C1 segment of cervical spinal cord (tissue), 14 donors: ENCODE results near the gene CASP12.
"Not testable (repeated sequence)": the region's sequence is repeated elsewhere in the genome, so short reads cannot be mapped to it uniquely, and the experiment has no call there.

Experiments
- DNase-seq, 14 donors: peaks; one replicate each; lab custom pipeline; 2025; lab: John Stamatoyannopoulos, UW

Gene CASP12

GRCh38 chr11:104897891-104898684 lies at the start of gene CASP12:
Gene CASP12 (minus strand): TSS chr11:104898460.
- peak in 1 of 14 donors; percentile 80 for DNase-seq

GRCh38 chr11:104946907-104947306 lies 48.6 kb upstream of the CASP12 start:
- DNase-seq = no peak

DNA sequence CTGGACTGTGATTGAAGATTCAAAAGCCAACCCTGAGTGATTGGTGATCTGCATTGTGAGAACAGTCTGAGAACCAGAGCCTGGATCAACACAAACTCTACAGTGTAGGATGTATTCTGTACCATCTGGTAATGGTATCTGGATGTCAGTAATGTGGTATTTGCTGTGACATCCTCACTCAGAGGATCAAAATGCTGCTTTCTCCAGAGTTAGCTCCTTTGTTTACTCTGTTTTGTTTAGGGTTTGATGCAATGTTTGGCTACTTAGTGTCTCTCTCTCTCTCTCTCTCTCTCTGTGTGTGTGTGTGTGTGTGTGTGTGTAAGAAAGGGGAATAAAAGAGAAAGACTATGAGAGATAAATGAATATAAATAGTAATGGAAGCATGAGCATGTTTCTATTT lies 45.8 kb upstream of the CASP12 start:
- no peak for DNase-seq

DNA sequence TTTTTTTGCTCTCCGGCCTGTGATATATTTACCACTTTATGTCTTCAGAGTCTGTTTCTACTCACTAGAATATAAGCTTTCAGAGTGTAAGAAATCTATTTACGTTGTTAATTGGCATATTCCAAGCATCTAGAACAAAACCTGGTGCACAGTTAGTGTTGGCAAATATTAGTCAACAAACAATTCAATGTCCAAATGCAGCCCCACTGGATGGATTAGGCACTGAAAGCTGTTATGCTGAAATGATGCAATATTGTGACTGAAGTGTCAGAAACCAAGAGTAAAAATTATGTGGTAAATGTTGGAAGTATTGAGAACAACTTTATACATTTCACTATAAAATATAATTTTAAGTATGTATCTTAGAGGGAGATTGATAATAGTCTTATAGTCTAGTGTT lies 45.3 kb upstream of the CASP12 start:
- no peak for DNase-seq

GRCh38 chr11:104934594-104934993 lies 36.3 kb upstream of the CASP12 start:
- DNase-seq = no peak

DNA sequence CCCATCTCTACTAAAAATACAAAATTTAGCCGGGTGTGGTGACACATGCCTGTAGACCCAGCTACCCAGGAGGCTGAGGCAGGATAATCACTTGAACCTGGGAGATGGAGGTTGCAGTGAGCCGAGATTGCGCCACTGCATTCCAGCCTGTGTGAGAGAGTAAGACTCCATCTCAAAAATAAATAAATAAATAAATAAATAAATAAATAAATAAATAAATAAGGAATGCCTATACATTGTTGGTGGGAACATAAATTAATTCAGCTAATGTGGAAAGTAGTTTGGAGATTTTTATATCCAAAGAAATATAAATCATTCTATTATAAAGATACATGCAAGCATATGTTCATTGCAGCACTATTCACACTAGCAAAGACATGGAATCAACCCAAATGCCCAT lies 35.8 kb upstream of the CASP12 start:
- DNase-seq = not testable (repeated sequence)

- no peak for DNase-seq
These were observed 30.6 kb upstream of the CASP12 start for GRCh38 chr11:104928811-104929210.

- no peak for DNase-seq
These were observed 28.7 kb upstream of the CASP12 start for GRCh38 chr11:104926771-104927611.

DNA sequence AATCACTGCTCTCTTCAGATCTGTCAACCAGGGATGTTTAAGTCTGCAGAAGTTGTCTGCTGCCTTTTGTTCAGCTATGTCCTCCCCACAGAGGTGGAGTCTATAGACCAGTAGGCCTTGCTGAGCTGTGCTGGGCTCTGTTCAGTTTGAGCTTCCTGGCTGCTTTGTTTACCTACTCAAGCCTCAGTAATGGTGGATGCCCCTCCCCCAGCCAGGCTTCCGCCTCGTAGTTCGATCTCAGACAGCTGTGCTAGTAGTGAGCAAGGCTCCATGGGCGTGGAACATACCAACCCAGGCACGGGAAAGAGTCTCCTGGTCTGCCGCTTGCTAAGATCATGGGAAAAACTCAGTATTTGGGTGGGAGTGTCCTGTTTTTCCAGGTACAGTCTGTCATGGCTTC lies 27.6 kb upstream of the CASP12 start:
- DNase-seq = no peak

DNA sequence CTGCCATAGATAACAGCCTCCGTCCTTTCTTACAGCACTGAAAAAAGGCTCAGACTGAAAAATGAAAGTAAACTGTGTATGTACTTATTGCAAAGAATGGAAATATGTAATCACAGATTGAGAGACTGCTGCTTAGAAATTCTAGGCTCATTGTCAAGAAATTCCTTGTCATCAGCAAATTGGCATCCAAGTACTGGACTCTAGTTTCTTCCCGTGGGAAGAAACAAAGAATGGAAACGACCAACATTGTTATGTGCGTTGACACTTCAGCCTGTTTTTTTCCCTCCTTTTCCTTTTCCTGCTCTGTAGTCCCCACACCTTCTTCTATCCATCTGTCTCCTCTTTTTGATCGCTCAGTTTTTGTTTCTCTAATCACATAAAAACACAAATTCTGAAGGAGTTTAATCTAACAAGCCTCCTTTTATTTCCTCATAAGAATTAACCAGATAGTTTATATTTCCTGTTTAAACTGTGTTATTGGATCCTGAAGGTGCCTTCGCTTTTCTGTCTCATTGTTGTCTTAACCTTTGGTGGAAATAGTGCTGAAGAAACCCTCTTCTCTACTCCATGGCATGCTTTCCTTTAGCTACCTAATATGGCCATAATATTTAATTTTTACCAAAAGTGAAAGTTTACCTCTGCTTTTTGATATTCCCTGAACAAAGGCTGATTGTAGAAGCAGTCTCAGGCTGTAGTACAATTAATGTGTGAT lies 20.0 kb upstream of the CASP12 start:
- no peak for DNase-seq

- DNase-seq = no peak
These were observed 19.2 kb upstream of the CASP12 start for GRCh38 chr11:104917271-104918112.

GRCh38 chr11:104916442-104916841 lies 18.2 kb upstream of the CASP12 start:
- DNase-seq = no peak

- DNase-seq = no peak
These were observed 13.8 kb upstream of the CASP12 start for GRCh38 chr11:104912102-104912501.

DNA sequence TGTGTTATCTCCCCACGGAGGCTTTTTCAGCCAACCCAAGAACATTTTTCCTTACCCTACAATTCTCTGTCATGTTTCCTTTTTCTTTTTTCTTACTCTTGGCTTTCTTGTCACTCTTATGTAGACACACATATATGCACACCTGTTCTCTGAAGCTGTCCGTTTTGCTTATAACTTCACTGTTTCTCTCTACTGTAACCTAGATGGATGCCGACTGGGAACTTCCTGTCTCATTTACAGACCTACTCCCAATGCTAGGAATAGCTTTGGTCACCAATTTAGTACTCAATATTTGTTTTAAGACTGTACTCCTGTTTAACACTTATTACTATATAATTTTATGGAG lies 9.9 kb upstream of the CASP12 start:
- DNase-seq = no peak

GRCh38 chr11:104907521-104908185 lies 9.4 kb upstream of the CASP12 start:
- DNase-seq = no peak

- DNase-seq = no peak
These were observed 7.0 kb upstream of the CASP12 start for GRCh38 chr11:104905271-104905670.

DNA sequence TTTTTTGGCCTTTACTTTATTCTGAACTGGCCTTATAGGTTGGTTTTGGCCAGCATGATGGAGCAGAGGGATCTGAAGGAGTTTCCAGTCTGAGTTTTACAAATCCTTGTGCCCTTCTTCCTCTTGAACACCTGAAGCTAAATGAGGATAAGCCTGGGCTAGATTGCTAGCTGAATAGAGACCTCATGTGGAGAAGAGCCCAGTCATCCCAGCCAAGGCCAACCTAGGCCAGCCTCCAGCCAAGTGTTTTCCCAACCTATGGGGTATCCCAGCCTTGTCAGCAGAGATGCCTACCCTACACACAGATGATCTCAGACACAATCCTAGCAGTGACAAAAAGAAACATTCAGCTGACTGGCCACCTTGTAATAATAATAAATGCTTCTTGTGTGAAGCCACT lies 966 bp upstream of the CASP12 start:
- DNase-seq = peak in 1 of 14 donors; percentile 20

GRCh38 chr11:104898685-104899013 lies 389 bp upstream of the CASP12 start:
- DNase-seq = no peak

DNA sequence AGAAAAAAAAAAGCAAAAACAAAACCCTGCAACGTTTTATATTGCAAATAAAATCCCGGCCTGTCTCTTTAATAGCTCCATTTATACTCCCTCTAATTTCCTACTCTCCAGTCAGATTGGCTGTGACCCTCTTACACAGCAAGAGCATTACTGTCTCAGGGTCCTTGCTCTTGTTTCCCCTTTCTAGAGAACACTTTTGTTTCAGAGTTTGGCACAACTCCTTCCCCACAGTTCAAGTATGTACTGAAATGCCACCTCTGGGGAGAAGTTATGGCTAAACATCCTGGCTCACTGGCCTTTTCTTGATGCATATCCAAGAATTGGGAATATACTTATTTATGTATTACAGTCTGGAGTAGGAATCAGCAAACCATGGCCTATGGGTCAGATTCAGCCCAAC lies 2.6 kb downstream of the CASP12 start:
- DNase-seq = no peak

- no peak for DNase-seq
These were observed 4.4 kb downstream of the CASP12 start for GRCh38 chr11:104893876-104894275.
